HG02973 (cell line): ENCODE data around the gene IGF1.
"Not testable (repeated sequence)": the region's sequence is repeated elsewhere in the genome, so short reads cannot be mapped to it uniquely, and the experiment has no call there.

Experiments
- ATAC-seq: cut with Tn5 transposase; IDR thresholded peaks from one replicate; pipeline ENCODE4 v1.9.1; 2021; ENCODE audit warnings: moderate library complexity; ENCODE audit not compliant: unreplicated experiment

The IGF1 gene

DNA sequence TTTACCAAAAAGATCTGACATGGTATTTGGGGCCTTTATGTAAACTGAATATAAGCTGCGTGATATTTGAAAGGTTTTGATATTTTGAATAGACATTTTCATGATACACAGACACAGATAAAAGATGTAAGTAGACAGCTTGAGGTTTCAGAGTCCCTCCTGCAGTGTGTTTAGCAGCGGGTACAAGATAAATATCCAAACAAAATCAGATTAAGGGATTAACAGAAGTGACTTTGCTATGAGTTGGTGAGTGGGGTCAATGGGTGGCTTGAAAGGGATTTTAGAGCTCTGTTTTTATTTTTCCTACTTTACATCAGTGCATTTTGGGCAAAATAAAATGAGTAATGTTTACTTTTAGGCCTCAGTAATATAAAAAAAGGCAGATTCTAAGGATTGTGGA is 84.1 kb downstream of the IGF1 start:
- ATAC-seq, result no peak

DNA sequence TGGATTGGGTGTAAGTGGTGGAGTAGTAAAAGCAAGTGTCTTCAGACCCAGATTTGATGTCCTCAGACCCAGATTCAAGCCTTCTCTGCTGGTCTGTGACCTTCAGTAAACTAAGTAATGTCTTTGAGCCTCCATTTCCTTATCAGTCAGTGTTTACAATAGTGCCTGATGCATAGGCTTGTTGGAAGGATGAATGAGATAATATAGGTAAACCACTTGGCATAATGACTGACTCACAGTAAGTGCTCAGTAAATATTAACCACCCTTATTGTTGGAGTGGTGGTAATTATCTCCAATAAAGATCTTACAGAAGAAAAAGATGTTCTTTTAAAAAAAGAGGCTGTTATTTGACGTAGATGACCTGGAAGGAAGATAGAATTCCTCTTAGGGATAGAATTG is 86.2 kb downstream of the IGF1 start:
- ATAC-seq, result no peak

- ATAC-seq, result no peak
These were observed 90.3 kb downstream of the IGF1 start for GRCh38 chr12:102390068-102390467.

DNA sequence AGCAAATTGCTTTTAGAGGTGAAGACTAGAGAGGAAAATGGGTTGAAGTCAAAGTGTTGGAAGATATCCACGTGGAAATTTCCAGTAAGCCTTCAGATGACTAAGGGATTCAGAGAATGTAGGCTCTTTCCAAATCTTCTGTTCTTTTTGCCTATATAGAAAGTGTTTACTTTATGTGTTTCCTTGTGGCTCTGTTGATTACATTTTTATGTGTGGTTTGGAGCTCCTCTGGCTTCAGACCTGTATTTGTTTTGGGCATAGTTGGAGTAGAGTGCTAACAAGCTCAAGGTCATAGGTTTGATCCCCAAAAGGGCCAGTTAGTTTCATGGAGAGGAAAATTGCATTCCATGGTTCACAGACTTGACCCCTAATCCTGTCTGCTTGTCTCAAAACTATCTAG is 91.9 kb downstream of the IGF1 start:
- no peak for ATAC-seq

DNA sequence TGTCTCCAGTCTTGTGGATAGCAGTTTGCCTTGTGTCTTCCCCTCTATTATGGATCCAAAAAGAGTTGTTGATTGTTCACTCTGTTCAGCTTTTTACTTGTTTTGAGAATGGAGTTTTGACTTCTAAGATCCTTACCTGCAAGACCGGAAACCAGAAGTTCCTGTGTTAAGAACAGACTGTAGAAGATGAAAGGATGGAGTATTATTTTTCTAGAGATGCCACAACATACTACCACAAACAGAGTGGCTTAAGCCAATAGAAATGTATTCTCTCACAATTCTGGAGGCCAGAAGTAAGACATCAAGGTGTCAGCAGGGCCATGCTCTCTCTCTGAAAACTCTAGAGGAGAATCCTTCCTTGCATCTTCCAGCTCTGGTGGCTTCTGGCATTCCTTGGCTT is 95.0 kb downstream of the IGF1 start:
- no peak for ATAC-seq

DNA sequence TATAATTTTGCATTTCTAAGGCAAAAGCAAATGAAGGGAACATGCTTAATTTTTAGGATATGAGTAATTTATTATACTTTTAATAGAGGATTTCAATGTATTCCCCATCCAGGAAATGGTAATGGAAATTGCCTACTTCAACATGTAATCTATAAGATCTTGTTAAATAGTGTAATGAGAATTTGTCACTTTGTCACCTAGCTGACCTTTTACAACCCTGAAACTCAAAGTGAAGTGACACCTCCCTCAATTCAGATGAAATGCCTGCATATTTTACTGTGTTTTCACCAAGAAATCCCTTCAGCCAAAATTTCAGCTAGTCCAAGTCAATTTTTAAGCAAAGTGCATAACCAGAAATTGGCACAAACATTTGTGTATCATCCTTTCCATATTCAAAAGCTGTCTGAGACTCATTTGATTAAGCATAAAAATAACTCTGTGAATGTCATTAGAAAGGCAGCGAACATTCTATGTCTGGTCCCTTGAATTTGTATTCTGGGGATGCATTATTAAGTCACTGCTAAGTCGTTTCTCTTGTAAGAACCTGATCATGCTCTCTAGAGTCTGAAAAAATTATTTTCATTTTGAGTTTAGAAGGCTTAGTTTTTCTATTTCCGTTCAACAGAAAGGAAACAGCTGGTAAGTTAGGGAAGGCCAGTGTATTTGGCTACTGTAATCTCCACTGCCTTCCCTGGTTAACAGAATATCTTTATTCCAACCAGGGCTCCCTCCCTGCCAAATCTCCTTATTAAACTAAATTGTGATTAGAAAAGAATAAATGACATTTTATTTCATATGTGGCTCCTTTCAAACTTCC is 100.8 kb downstream of the IGF1 start:
- ATAC-seq, result no peak

GRCh38 chr12:102376781-102377180 is 103.6 kb downstream of the IGF1 start:
- ATAC-seq, result no peak

DNA sequence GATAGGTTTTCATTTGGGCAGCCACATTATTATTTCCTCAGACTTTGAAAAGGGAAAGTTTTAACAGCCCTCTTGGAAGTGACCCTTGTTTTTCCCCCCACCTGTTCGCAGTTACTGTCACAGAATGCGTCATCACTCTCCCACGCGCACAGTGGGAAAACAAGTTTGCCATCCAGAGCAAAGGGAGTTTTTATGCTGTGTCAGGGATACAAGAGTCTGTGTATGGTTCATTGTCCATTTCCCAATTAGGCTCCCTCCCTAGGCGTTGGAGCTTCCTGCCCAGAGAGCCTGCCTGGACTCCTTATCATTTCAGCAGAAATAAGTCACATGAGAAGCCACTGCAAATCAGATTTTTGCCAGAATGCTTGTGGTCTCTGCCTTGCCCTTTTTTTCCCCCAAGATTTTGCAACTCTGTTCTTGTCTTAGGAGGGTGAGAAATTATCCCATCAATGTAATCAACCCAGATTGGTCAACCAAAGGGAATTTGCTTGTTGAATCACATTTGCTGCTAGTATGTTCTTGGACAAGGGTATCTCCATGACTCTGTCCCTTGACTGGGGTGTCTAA is 104.1 kb downstream of the IGF1 start:
- no peak for ATAC-seq

DNA sequence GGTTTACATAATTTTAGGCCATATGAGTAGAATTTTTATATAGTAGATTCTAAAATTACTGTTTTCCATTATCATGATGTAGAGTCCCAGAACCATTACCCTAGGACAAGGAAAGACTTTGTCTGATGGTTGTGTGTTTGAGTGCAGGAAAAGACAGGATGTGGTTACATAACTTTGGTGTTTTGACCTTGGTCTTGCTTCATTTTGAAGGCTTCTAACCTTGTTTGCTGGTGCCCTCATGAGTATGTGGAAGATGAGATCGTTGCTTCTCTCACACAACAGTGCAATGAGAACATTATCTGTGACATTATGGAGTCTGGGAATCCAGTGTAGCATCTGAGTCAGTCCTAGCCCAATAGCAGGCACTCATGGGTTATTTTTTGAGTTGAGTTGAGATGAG is 106.2 kb downstream of the IGF1 start:
- ATAC-seq, result no peak

GRCh38 chr12:102372087-102372486 is 108.3 kb downstream of the IGF1 start:
- no peak for ATAC-seq

GRCh38 chr12:102371165-102371564 is 109.2 kb downstream of the IGF1 start:
- ATAC-seq, result no peak

- no peak for ATAC-seq
These were observed 110.5 kb downstream of the IGF1 start for GRCh38 chr12:102369876-102370275.

DNA sequence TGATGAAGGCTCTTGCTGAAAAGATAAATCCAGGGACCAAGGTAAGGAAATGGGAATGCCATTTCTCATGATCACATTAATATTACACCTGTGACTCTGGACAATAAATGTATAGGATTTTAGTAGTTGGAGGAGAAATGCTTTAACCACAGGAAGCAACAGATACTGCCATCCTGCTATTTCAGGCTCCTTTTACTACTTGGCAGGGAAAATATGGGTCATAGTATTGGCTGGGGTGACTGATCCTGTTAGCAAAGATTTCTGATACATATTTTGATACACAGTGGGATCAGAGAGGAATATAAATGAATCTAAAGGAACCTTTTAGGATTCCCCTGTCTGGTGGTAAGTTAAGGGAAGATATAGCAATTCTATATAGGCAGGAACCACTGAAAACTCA is 115.0 kb downstream of the IGF1 start:
- ATAC-seq, result no peak

DNA sequence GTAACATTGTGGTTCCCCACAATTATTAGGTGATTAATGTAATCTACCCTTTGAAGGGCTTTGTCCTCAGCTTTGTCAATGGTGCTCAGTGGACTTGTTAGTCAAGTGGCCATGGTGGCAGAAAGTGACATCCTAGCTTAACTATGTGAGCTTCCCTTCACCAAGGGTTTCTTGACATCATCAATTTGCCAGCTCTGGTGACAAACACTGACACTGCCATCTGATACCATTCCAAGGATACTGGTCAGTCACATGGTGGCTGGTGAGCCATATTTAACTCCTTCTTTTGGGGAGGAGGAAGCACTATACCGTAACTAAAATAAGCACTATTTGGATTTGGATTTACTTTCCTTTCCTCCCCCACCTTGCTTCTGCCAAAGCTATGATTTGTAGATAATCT is 115.7 kb downstream of the IGF1 start:
- ATAC-seq, result no peak

DNA sequence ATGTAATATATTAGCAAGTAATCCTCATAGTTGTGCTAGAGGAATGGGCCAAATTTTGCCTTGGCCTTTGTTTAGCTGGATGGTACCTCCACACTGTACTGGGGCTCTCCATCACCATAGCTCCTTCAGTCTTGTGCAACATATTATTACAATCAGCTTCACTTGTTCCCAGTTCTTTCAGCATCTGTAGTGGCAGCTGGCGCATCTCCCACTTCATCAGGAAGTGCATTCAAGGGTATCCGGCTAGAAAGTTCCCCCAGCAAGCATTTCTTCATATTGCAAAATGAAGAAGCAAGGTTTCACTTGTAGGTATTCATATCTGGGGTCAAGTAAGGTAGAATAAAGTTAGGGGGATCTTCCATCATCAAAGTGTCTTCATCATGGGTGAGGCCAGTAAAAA is 123.7 kb downstream of the IGF1 start:
- no peak for ATAC-seq

- not testable (repeated sequence) for ATAC-seq
These were observed 126.1 kb downstream of the IGF1 start for GRCh38 chr12:102354281-102354680.

- no peak for ATAC-seq
These were observed 129.0 kb downstream of the IGF1 start for GRCh38 chr12:102351322-102351721.

- no peak for ATAC-seq
These were observed 130.3 kb downstream of the IGF1 start for GRCh38 chr12:102350070-102350469.

DNA sequence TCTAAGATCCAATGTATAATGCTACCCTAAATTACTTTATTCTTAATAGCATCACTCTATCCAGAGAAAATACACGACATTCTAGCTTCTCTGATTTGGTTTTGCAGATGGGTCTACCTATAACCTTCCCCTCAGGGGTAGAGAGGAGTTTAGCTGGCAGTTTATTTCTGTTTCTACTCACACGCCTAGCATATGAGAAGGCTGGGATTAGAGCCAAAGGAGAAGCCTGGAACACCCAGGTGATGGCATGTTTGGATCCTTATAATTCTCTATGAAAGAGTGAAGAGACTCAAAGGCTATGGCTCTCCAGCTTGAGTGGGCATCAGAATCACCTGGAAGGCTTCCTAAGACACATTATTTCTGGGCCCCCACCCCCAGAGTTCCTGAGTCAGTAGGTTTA is 131.3 kb downstream of the IGF1 start:
- no peak for ATAC-seq

GRCh38 chr12:102347811-102348210 is 132.6 kb downstream of the IGF1 start:
- no peak for ATAC-seq
